ENCODE data around the gene REPIN1.
"Not testable (repeated sequence)": the region's sequence is repeated elsewhere in the genome, so short reads cannot be mapped to it uniquely, and the experiment has no call there.

Gene REPIN1

GRCh38 chr7:150384406-150385301 lies 16.0 kb downstream of the REPIN1 start:
- TF ChIP-seq CTCF (IDR thresholded peaks at IDR 0.05) (no peak), ZFX (IDR thresholded peaks at IDR 0.05; ENCODE audit: borderline replicate concordance) (no peak)
- no peak overlapping the region for H3K27ac ChIP-seq

GRCh38 chr7:150385302-150385723 lies 16.7 kb downstream of the REPIN1 start:
- no peak for TF ChIP-seq CTCF (IDR thresholded peaks at IDR 0.05)
- H3K27ac ChIP-seq, result no peak overlapping the region

- not testable (repeated sequence) for H3K27ac ChIP-seq
These were observed 17.3 kb downstream of the REPIN1 start for GRCh38 chr7:150385884-150386283.

GRCh38 chr7:150388306-150388705 lies 19.7 kb downstream of the REPIN1 start:
- TF ChIP-seq ZFX (IDR thresholded peaks at IDR 0.05; ENCODE audit: borderline replicate concordance) (no peak), CTCF (IDR thresholded peaks at IDR 0.05) (no peak)
- H3K27ac ChIP-seq, result no peak overlapping the region

GRCh38 chr7:150388709-150389531 lies 20.3 kb downstream of the REPIN1 start:
- TF ChIP-seq CTCF (IDR thresholded peaks at IDR 0.05) (no peak), ZFX (IDR thresholded peaks at IDR 0.05; ENCODE audit: borderline replicate concordance) (no peak)
- no peak overlapping the region for H3K27ac ChIP-seq

- no peak overlapping the region for H3K27ac ChIP-seq
- no peak for TF ChIP-seq ZFX (IDR thresholded peaks at IDR 0.05; ENCODE audit: borderline replicate concordance)
- no peak for TF ChIP-seq CTCF (IDR thresholded peaks at IDR 0.05)
These were observed 20.9 kb downstream of the REPIN1 start for GRCh38 chr7:150389532-150389816.

- H3K27ac ChIP-seq, result no peak overlapping the region
- TF ChIP-seq ZFX (IDR thresholded peaks at IDR 0.05; ENCODE audit: borderline replicate concordance) (no peak), CTCF (IDR thresholded peaks at IDR 0.05) (no peak)
These were observed 21.6 kb downstream of the REPIN1 start for GRCh38 chr7:150390205-150390604.

Data from 22Rv1 (cell line).